Measurements from ENCODE around the gene XIRP2. TPM values are rescaled to one million over a fixed set of nuclear protein-coding genes. Genes with fewer than 3 reads are reported as not detected.

Gene XIRP2
- total and polyA plus RNA-seq, 2 of the 13 experiments (the other 11 are each of a cell fraction or from before 2014, with no cell fraction given): 0.04 to 0.05 TPM

DNA sequence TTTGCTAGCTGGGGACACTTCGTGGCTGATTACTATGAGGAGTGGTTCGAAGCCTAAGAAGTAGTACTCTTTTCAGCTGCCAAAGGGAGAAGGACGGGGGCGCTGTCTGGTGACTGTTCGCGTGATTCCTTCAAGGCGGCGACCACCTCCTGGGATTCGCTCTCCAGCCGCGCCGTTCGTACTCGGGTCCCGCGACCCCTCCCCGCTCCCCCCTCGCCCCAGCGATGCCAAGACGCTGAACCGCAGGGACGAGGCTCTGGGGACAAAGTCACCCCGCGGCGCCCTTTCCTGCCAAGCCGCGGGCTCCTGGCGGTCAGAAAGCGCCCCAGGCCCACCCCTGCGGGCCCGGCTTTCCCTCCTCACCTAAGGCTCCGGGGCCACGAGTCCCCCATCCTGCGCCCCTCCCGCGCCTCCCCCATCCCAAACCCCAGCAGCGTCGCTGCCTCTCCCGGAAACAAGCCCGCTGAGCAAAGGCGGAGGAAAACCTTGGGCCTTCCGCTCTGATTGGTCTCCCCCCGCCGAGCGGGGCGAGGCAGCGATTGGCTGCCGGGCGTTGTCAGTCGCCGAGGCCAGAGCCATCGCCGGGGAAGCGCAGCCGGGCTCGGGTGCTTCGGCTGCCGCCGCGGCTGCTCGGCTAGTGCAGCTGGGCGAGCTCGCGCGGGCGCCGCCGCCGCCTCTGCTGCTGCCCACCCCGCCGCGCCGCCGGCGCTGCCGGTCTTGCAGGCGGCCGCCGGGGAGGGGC lies 404.3 kb downstream of the XIRP2 start, which contains the start of gene B3GALT1 (continued):
- TF ChIP-seq, protein P1, sequence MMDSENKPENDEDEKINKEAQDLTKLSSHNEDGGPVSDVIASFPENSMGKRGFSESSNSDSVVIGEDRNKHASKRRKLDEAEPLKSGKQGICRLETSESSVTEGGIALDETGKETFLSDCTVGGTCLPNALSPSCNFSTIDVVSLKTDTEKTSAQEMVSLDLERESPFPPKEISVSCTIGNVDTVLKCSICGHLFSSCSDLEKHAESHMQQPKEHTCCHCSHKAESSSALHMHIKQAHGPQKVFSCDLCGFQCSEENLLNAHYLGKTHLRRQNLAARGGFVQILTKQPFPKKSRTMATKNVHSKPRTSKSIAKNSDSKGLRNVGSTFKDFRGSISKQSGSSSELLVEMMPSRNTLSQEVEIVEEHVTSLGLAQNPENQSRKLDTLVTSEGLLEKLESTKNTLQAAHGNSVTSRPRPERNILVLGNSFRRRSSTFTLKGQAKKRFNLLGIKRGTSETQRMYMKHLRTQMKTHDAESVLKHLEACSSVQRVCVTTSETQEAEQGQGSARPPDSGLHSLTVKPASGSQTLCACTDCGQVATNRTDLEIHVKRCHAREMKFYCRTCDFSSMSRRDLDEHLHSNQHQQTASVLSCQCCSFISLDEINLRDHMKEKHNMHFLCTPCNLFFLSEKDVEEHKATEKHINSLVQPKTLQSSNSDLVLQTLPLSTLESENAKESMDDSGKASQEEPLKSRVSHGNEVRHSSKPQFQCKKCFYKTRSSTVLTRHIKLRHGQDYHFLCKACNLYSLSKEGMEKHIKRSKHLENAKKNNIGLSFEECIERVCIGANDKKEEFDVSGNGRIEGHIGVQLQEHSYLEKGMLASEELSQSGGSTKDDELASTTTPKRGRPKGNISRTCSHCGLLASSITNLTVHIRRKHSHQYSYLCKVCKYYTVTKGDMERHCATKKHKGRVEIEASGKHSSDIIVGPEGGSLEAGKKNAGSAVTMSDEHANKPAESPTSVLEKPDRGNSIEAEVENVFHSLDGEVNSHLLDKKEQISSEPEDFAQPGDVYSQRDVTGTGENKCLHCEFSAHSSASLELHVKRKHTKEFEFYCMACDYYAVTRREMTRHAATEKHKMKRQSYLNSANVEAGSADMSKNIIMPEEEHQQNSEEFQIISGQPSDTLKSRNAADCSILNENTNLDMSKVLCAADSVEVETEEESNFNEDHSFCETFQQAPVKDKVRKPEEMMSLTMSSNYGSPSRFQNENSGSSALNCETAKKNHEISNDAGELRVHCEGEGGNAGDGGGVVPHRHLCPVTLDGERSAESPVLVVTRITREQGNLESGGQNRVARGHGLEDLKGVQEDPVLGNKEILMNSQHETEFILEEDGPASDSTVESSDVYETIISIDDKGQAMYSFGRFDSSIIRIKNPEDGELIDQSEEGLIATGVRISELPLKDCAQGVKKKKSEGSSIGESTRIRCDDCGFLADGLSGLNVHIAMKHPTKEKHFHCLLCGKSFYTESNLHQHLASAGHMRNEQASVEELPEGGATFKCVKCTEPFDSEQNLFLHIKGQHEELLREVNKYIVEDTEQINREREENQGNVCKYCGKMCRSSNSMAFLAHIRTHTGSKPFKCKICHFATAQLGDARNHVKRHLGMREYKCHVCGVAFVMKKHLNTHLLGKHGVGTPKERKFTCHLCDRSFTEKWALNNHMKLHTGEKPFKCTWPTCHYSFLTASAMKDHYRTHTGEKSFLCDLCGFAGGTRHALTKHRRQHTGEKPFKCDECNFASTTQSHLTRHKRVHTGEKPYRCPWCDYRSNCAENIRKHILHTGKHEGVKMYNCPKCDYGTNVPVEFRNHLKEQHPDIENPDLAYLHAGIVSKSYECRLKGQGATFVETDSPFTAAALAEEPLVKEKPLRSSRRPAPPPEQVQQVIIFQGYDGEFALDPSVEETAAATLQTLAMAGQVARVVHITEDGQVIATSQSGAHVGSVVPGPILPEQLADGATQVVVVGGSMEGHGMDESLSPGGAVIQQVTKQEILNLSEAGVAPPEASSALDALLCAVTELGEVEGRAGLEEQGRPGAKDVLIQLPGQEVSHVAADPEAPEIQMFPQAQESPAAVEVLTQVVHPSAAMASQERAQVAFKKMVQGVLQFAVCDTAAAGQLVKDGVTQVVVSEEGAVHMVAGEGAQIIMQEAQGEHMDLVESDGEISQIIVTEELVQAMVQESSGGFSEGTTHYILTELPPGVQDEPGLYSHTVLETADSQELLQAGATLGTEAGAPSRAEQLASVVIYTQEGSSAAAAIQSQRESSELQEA (CRISPR knock-in tag; IDR thresholded peaks at IDR 0.05; ENCODE audit: not compliant biosample characterization): peak; percentile 74
- TF ChIP-seq ZNF678 (CRISPR knock-in tag; IDR thresholded peaks at IDR 0.05) (0 out of 2 replicates have a peak, but pooled peaks have one; percentile 53), ZSCAN22 (CRISPR knock-in tag; IDR thresholded peaks at IDR 0.05) (0 out of 2 replicates have a peak, but pooled peaks have one; percentile 41), SOX5 (CRISPR knock-in tag; IDR thresholded peaks at IDR 0.05; ENCODE audit: borderline replicate concordance) (0 out of 2 replicates have a peak, but pooled peaks have one; percentile 7), ZNF768 (CRISPR knock-in tag; IDR thresholded peaks at IDR 0.05) (0 out of 2 replicates have a peak, but pooled peaks have one; percentile 14), GABPA (IDR thresholded peaks at IDR 0.05; ENCODE audit: low read depth, low read length) (peak; percentile 47), GABPA (CRISPR knock-in tag; IDR thresholded peaks at IDR 0.05; ENCODE audit: low read depth) (peak; percentile 76), ZNF547 (CRISPR knock-in tag; IDR thresholded peaks at IDR 0.05) (peak; percentile 75; the same call in 1 of the 2 replicates), RBFOX2 (IDR thresholded peaks at IDR 0.05; ENCODE audit: low read depth, low read length) (peak; percentile 72), TBP (CRISPR knock-in tag; IDR thresholded peaks at IDR 0.05) (no peak), FOXA3 (CRISPR knock-in tag; IDR thresholded peaks at IDR 0.05) (no peak), MED1 (CRISPR knock-in tag; IDR thresholded peaks at IDR 0.05) (0 out of 2 replicates have a peak, but pooled peaks have one; percentile 25), NR2F2 (IDR thresholded peaks at IDR 0.05; ENCODE audit: borderline replicate concordance, low read depth) (no peak)
- TF ChIP-seq, protein P2, sequence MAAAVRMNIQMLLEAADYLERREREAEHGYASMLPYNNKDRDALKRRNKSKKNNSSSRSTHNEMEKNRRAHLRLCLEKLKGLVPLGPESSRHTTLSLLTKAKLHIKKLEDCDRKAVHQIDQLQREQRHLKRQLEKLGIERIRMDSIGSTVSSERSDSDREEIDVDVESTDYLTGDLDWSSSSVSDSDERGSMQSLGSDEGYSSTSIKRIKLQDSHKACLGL (CRISPR knock-in tag; IDR thresholded peaks at IDR 0.05): 0 out of 2 replicates have a peak, but pooled peaks have one; percentile 32
- TF ChIP-seq, protein P3, sequence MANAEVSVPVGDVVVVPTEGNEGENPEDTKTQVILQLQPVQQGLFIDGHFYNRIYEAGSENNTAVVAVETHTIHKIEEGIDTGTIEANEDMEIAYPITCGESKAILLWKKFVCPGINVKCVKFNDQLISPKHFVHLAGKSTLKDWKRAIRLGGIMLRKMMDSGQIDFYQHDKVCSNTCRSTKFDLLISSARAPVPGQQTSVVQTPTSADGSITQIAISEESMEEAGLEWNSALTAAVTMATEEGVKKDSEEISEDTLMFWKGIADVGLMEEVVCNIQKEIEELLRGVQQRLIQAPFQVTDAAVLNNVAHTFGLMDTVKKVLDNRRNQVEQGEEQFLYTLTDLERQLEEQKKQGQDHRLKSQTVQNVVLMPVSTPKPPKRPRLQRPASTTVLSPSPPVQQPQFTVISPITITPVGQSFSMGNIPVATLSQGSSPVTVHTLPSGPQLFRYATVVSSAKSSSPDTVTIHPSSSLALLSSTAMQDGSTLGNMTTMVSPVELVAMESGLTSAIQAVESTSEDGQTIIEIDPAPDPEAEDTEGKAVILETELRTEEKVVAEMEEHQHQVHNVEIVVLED (CRISPR knock-in tag; IDR thresholded peaks at IDR 0.05; ENCODE audit: borderline replicate concordance): peak; percentile 37; the same call in 1 of the 2 replicates
- TF ChIP-seq, protein P4, sequence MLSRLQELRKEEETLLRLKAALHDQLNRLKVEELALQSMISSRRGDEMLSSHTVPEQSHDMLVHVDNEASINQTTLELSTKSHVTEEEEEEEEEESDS (CRISPR knock-in tag; IDR thresholded peaks at IDR 0.05; ENCODE audit: borderline replicate concordance): no peak
